ENCODE measurements around the gene BAZ1A.
"Not testable (repeated sequence)": the region's sequence is repeated elsewhere in the genome, so short reads cannot be mapped to it uniquely, and the experiment has no call there.

Gene BAZ1A

DNA sequence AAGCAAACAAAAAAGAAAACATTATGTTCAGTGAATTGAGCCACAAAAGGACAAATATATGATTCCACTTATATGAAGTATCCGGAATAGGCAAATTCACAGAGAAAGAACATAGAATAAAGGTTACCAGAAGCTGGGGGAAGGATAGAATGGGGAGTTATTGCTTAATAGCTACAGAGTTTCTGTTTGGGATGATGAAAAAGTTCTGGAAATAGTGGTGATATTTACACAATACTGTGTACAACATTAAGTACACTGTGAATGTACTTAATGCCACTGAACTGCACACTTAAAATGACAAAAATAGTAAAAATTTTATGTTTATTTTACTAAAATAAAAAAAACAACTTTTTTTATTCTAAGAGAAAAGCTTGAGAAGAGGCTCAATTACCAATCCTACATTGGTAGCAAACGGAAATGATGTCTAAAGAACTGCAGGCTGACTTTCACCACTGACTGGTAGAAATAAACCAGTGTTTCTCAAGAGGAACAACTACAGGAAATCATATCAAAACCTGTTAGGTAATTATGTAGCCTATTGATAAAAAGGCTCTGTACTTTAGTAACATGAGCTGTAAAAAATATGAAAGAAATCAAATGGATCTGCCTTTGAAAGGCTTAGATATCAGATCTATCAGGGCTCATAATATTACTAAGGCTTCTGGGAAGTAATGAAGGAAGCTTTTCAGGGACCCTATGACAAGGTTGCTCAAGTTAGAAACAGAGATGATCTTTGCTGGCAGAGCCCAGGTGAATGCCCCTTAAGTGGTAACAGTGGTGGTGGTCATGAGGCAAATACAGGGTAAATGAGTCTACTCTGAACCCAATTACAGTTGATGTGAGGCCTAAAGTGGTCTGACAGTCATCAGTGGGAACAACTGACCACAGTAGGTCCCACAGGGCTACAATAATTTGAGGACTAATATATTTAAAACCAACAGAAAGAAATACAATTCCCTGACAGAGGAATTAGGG lies 41.3 kb downstream of the BAZ1A start:
- H3K4me1 Mint-ChIP-seq: peaks cover 47% of the 10 kb centered on the region
- ATAC-seq: peak; percentile 58
- H3K27ac Mint-ChIP-seq: peak overlapping the region; percentile 89
- H3K36me3 Mint-ChIP-seq: peaks cover 27% of the 10 kb centered on the region
- no peak for DNase-seq (ENCODE audit: low spot score in 2 of 2)
- no peak overlapping the region for H3K4me3 Mint-ChIP-seq
- no peaks in the 10 kb centered on the region for H3K9me3 Mint-ChIP-seq

DNA sequence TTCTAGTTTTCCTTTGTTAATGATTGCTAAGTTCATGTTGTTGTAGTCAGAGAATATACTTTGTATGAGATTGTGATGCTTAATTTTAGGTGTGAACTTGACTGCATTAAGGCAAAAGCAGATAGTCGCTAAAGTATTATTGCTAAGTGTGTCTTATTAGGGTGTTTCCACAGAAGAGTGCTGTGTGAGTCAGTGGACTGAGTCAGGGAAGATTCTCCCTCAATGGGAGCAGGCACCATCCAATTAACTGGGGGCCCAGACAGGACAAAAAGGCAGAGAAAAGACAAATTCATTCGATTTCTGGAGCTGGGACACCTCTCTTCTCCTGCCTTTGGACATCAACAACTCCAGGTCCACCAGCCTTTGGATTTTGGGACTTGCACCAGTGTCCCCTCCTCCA lies 48.5 kb downstream of the BAZ1A start:
- no peak for DNase-seq (ENCODE audit: low spot score in 2 of 2)
- ATAC-seq: no peak
- Mint-ChIP-seq H3K9me3 (no peaks in the 10 kb centered on the region), H3K4me1 (peaks cover 35% of the 10 kb centered on the region), H3K36me3 (peaks cover 77% of the 10 kb centered on the region), H3K27ac (peak overlapping the region; percentile 68), H3K4me3 (no peak overlapping the region)

DNA sequence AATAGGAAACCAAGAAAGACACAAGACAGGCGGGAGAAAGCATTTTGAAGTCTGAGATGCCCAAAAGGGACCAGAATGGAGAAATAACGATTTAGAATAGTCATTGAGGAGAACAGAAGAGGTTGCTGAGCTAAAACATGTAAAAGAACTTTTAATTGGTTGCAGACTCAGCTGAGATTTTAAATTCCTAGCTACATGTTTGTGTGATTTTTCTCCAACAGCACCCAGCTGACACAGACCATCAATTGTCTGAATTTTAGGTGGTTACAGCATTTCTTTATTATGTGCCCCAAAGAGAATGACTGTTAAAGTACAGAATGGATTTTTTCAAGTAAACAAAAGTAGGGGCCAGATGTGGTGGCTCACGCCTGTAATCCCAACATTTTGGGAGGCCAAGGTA lies 50.3 kb downstream of the BAZ1A start:
- Mint-ChIP-seq H3K9me3 (no peaks in the 10 kb centered on the region), H3K27ac (peak overlapping the region; percentile 32), H3K4me1 (peaks cover 26% of the 10 kb centered on the region), H3K36me3 (peaks cover 95% of the 10 kb centered on the region), H3K4me3 (no peak overlapping the region)
- ATAC-seq (no peak), DNase-seq (ENCODE audit: low spot score in 2 of 2) (no peak)

DNA sequence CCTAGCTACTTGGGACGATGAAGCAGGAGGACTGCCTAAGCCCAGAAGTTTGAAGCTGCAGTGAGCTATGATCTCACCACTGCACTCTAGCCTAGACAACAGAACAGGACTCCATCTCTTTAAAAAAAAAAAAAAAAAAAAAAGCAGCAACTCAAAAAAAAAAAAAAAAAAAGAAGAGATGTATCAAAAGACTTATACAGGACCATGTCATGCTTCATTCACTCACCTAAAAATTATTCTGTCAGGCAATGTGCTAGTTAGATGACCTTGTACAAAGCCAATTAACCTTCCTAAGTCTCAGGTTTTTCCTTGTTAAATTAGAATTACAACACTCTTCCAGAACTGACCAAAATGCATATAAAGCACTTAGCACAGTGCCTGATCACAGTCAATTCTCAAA lies 50.9 kb downstream of the BAZ1A start:
- Mint-ChIP-seq H3K27ac (peak overlapping the region; percentile 32), H3K4me1 (peaks cover 20% of the 10 kb centered on the region), H3K4me3 (no peak overlapping the region), H3K36me3 (peaks cover 95% of the 10 kb centered on the region), H3K9me3 (no peaks in the 10 kb centered on the region)
- DNase-seq (ENCODE audit: low spot score in 2 of 2) (no peak), ATAC-seq (no peak)

DNA sequence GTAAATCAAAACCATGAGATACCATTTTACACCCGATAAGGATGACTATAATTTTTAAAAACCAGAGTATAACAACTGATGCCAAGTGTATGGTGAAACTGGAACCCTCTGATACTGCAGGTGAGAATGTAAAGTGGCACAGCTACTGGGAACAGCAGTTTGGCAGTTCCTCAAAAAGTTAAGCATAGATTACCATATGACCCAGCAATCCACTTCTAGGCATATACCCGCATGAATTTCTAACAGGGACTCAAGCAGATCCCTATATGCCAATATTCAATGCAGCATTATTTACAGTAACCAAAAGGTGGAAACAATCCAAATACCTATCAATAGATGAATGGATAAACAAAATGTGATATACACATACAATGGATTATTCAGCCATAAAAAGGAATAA lies 57.4 kb downstream of the BAZ1A start:
- ATAC-seq (no peak), DNase-seq (ENCODE audit: low spot score in 2 of 2) (no peak)
- Mint-ChIP-seq H3K4me1 (peaks cover 7% of the 10 kb centered on the region), H3K27ac (no peak overlapping the region), H3K4me3 (no peak overlapping the region), H3K36me3 (peaks cover 53% of the 10 kb centered on the region), H3K9me3 (no peaks in the 10 kb centered on the region)

DNA sequence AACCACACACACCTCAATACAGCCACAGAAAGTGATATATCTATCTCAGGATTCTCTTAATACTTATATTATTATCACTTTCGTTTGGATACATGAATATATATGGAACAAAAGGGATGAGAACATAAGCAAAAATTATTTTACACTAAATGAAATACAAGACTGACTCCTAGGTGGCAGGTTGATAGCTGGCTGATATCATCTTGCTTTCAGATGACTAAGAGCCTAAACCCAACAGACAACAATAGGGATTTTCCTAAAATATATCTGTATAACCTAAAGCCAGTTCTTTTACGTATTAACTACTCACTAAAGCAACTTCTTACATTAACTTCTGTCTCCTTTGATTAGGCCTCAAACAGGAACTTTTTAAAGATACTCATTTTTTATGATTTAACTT lies 65.1 kb downstream of the BAZ1A start:
- peak overlapping the region; percentile 17 for H3K27ac Mint-ChIP-seq
- ATAC-seq (peak; percentile 65), DNase-seq (ENCODE audit: low spot score in 2 of 2) (no peak)
- H3K36me3 Mint-ChIP-seq: peaks cover 68% of the 10 kb centered on the region
- peaks cover 18% of the 10 kb centered on the region for H3K4me1 Mint-ChIP-seq
- no peak overlapping the region for H3K4me3 Mint-ChIP-seq
- H3K9me3 Mint-ChIP-seq: peaks cover 9% of the 10 kb centered on the region

DNA sequence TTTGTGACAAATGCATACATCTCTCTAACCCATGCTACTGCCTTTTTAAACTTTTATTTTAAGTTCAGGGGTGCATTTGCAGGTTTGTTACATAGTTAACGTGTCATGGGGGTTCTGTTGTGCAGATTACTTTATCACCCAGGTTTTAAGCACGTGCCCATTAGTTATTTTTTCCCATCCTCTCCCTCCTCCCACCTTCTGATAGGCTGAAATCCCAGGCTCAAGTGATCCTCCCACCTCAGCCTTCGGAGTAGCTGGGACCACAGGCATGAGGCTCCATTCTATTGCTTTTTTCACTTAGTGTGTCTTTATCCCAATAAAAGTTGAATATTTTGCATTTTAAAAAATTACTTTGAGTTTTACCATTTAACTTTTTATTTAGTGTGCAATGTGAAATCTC lies 68.9 kb downstream of the BAZ1A start:
- Mint-ChIP-seq H3K36me3 (peaks cover 95% of the 10 kb centered on the region), H3K27ac (no peak overlapping the region), H3K4me3 (no peak overlapping the region), H3K4me1 (peaks cover 5% of the 10 kb centered on the region), H3K9me3 (peaks cover 10% of the 10 kb centered on the region)
- ATAC-seq (no peak), DNase-seq (ENCODE audit: low spot score in 2 of 2) (no peak)

DNA sequence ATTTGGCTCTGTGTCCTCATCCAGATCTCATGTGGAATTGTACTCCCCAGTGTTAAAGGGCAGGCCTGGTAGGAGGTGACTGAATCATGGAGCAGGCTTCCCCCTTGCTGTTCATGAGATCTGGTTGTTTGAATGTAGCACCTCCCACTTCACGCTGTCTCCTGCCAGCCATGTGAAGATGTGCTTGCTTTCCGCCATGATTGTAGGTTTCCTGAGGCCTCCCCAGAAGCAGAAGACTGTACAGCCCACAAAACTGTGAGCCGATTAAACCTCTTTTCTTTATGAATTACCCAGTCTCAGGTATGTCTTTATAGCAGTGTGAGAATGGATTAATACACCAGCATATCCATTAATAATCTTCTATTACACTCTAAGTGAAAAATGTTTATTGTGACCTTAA lies 70.2 kb downstream of the BAZ1A start:
- no peak overlapping the region for H3K4me3 Mint-ChIP-seq
- peaks cover 95% of the 10 kb centered on the region for H3K36me3 Mint-ChIP-seq
- DNase-seq (ENCODE audit: low spot score in 2 of 2) (no peak), ATAC-seq (no peak)
- H3K9me3 Mint-ChIP-seq: peaks cover 10% of the 10 kb centered on the region
- H3K27ac Mint-ChIP-seq: no peak overlapping the region
- H3K4me1 Mint-ChIP-seq: peaks cover 3% of the 10 kb centered on the region

DNA sequence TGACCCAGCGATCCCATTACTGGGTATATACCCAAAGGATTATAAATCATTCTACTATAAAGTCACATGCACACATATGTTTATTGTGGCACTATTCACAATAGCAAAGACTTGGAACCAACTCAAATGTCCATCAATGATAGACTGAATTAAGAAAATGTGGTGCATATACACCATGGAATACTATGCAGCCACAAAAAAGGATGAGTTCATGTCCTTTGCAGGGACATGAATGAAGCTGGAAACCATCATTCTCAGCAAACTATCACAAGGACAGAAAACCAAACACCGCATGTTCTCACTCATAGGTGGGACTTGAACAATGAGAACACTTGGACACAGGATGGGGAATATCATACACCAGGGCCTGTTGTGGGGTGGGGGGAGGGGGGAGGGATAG lies 76.3 kb downstream of the BAZ1A start:
- not testable (repeated sequence) for H3K4me1 Mint-ChIP-seq; DNase-seq (ENCODE audit: low spot score in 2 of 2); H3K27ac Mint-ChIP-seq; H3K9me3 Mint-ChIP-seq; ATAC-seq; H3K4me3 Mint-ChIP-seq
- H3K36me3 Mint-ChIP-seq: peaks cover 100% of the 10 kb centered on the region

DNA sequence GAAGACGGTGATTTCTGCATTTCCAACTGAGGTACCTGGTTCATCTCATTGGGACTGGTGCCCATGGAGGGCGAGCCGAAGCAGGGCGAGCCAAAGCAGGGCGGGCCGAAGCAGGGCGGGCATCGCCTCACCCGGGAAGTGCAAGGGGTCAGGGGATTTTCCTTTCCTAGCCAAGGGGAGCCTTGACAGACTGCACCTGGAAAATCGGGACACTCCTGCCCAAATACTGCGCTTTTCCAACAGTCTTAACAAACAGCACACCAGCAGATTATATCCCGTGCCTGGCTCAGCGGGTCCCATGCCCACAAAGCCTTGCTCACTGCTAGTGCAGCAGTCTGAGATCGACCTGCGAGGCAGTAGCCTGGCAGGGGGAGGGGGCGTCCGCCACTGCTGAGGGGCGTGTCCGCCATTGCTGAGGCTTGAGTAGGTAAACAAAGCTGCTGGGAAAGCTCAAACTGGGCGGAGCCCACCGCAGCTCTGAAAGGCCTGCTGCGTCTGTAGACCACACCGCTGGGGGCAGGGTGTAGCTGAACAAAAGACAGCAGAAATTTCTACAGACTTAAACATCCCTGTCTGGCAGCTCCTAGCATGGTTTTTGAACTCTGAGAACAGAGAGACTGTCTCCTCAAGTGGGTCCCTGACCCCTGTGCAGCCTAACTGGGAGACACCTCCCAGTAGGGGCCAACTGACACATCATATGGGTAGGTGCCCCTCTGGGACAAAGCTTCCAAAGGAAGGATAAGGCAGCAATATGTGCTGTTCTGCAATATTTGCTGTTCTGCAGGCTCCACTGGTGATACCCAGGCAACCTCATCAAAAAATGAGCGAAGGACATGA lies 77.2 kb downstream of the BAZ1A start:
- no peaks in the 10 kb centered on the region for H3K9me3 Mint-ChIP-seq
- H3K4me3 Mint-ChIP-seq: no peak overlapping the region
- no peaks in the 10 kb centered on the region for H3K4me1 Mint-ChIP-seq
- peak overlapping the region; percentile 14 for H3K27ac Mint-ChIP-seq
- no peak for DNase-seq (ENCODE audit: low spot score in 2 of 2)
- ATAC-seq: no peak
- peaks cover 100% of the 10 kb centered on the region for H3K36me3 Mint-ChIP-seq

DNA sequence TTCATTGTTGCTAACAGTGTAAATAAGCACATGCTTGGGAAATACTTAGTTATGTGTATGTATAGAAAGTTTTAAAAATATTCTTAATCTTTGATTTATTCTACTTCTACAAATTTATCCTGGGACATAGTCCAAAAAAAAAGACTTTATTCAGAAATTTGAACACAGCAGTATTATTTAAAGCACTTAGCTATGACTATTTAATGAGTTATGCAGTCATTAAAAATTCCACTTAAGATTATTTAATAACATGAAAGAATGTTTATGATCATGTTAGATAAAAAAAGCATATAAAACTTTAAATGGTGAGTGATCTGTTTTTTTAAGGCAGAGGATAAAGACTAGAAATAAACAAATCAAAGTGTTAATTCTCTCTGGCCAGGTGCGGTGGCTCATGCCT lies 78.3 kb downstream of the BAZ1A start:
- no peak for DNase-seq (ENCODE audit: low spot score in 2 of 2)

DNA sequence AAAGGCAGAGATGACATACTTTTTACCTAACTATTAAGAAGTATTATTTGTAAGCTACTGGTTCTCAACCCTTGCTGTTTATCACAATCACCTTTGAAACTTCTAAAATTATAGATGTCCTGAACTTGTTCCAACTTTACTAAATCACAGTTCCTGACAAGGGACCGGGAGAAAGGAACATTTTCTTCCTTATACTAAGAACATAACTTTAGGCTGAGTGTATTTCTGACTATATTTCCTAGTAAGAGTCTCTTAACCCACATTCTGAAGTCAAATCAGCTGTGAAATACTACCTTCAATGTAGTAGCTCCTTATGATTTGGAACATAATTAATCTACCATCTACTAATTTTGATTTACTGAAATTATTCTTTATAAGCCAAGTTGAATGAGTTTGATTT lies 80.2 kb downstream of the BAZ1A start:
- Mint-ChIP-seq H3K9me3 (no peaks in the 10 kb centered on the region), H3K4me3 (no peak overlapping the region), H3K27ac (no peak overlapping the region), H3K4me1 (no peaks in the 10 kb centered on the region), H3K36me3 (peaks cover 100% of the 10 kb centered on the region)
- no peak for DNase-seq (ENCODE audit: low spot score in 2 of 2)
- ATAC-seq: no peak

More for the DNA sequence above, 78.3 kb downstream of the BAZ1A start:
- Mint-ChIP-seq H3K27ac (no peak overlapping the region), H3K36me3 (peaks cover 100% of the 10 kb centered on the region), H3K9me3 (no peaks in the 10 kb centered on the region), H3K4me3 (no peak overlapping the region), H3K4me1 (no peaks in the 10 kb centered on the region)
- ATAC-seq: no peak

DNA sequence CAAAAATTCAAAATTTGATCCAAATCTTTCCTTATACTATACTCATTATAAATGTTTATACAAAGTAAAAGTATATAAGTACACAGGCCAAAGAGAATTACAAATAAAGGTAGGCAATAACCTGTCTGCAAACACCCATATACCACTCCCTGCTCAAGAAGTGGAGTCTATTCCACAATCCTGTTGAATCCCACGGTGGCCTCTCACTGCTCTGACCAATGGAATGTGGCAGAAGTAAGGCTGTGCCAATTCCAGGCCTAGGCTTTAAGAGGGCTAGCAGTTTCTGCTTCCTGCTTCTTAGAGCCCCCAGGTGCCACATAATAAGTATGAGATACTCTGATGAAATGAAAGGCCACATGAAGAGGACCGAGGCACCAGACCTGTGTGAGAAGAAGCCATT lies 80.9 kb downstream of the BAZ1A start:
- H3K36me3 Mint-ChIP-seq: peaks cover 100% of the 10 kb centered on the region
- no peak overlapping the region for H3K4me3 Mint-ChIP-seq
- H3K4me1 Mint-ChIP-seq: no peaks in the 10 kb centered on the region
- no peaks in the 10 kb centered on the region for H3K9me3 Mint-ChIP-seq
- no peak for DNase-seq (ENCODE audit: low spot score in 2 of 2)
- ATAC-seq: no peak
- H3K27ac Mint-ChIP-seq: no peak overlapping the region

DNA sequence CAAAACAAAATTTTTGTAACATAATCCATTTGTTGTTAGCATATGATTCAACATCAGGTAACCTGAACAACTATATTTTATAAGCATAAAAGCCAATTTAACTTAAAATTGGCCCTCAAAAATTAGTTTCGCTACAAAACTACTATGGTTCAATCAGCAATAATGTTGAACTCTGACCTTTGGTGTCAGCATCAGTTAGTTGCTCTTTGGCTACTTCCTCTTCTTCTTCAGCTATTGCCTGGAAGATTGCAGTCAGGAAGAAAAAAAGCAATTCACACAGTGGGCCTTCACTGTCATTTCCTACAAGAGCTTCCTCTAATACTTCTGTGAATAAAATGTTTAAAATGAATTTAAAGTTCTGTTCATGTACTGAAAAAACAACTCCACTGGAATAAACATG lies 82.6 kb downstream of the BAZ1A start:
- Mint-ChIP-seq H3K27ac (no peak overlapping the region), H3K36me3 (peaks cover 100% of the 10 kb centered on the region), H3K4me3 (no peak overlapping the region), H3K4me1 (no peaks in the 10 kb centered on the region), H3K9me3 (no peaks in the 10 kb centered on the region)
- ATAC-seq (no peak), DNase-seq (ENCODE audit: low spot score in 2 of 2) (no peak)

DNA sequence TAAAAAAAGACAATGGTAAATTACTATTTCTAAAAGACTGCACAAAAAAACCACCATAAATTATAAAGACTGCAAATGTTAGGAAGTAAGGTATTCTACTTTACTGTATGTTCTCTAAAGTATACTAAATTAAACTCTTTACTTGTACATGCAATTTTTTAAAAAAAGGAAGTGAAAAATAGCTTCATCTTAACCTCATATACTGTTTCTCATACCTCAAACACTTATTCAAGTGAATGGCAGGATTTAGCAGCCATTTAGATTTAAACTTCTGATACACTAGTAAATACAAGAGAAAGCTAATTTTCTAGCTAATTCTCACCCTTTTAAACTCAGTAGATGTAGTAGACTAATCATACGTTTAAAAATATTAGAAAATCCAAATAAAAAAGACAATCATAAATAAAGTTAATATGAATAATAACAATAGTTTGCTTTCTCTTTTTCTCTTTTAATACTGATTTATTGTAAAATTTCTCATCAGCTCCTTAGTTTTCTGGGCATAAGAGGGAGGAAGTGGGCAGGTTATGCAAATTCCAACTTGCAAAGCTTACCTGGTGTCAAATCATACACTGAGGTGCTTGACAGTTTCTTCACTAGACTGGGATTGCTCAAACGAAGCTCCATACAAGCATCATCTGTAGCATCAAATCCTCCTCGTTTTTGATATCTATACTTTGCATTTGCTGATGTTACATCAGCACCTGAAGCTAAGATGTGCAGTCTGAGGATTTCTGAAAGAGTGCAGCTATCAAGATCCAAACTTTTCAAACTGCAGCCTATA lies 89.7 kb downstream of the BAZ1A start:
- peaks cover 100% of the 10 kb centered on the region for H3K36me3 Mint-ChIP-seq
- no peak for DNase-seq (ENCODE audit: low spot score in 2 of 2)
- no peak overlapping the region for H3K4me3 Mint-ChIP-seq
- no peaks in the 10 kb centered on the region for H3K4me1 Mint-ChIP-seq
- no peaks in the 10 kb centered on the region for H3K9me3 Mint-ChIP-seq
- no peak overlapping the region for H3K27ac Mint-ChIP-seq
- no peak for ATAC-seq
